ENCODE measurements around the gene ANGPT4.
"Not testable (repeated sequence)": the region's sequence is repeated elsewhere in the genome, so short reads cannot be mapped to it uniquely, and the experiment has no call there.

DNA sequence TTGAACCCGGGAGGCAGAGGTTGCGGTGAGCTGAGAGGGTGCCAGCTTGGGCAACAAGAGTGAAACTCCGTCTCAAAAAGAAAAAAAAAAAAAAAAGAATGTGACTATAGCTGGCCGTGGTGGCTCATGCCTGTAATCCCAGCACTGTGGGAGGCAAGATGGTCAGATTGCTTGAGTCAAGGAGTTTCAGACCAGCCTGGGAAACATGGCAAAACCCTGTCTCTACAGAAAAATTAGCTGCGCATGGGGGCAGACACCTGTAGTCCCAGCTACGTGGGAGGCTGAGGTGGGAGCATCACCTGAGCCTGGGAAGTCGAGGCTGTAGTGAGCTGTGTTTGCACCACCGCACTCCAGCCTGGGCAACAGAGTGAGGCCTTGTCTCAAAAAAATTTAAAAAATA, 88.2 kb downstream of the ANGPT4 start:
- TF ChIP-seq, protein P1, sequence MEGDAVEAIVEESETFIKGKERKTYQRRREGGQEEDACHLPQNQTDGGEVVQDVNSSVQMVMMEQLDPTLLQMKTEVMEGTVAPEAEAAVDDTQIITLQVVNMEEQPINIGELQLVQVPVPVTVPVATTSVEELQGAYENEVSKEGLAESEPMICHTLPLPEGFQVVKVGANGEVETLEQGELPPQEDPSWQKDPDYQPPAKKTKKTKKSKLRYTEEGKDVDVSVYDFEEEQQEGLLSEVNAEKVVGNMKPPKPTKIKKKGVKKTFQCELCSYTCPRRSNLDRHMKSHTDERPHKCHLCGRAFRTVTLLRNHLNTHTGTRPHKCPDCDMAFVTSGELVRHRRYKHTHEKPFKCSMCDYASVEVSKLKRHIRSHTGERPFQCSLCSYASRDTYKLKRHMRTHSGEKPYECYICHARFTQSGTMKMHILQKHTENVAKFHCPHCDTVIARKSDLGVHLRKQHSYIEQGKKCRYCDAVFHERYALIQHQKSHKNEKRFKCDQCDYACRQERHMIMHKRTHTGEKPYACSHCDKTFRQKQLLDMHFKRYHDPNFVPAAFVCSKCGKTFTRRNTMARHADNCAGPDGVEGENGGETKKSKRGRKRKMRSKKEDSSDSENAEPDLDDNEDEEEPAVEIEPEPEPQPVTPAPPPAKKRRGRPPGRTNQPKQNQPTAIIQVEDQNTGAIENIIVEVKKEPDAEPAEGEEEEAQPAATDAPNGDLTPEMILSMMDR (IDR thresholded peaks at IDR 0.05), result not testable (repeated sequence)
- not testable (repeated sequence) for TF ChIP-seq POLR2A (IDR thresholded peaks at IDR 0.05)
